Immature natural killer cell (primary cell): ENCODE data around the gene KLHL30. TPM values are rescaled to one million over a fixed set of nuclear protein-coding genes. Genes with fewer than 3 reads are reported as not detected.

Source experiments
- DNase-seq, 3 donors: peaks; one replicate each; pipeline ENCODE4 v3.0.0; 2022; ENCODE audit warnings: mixed read lengths in 1 of 3
- H3K27ac Mint-ChIP-seq, 6 donors: one replicate each; pipeline ENCODE4 v1.8.0; 2020; ENCODE audit warnings: mixed read lengths in 6 of 6, mild to moderate bottlenecking in 5 of 6, inconsistent platforms in 4 of 6, moderate library complexity in 3 of 6
- H3K27me3 Mint-ChIP-seq, 3 donors: one replicate each; pipeline ENCODE4 v1.8.0; 2020 to 2021; ENCODE audit warnings: low read depth in 3 of 3, mild to moderate bottlenecking in 3 of 3, mixed read lengths in 3 of 3, moderate library complexity in 3 of 3, inconsistent platforms in 1 of 3
- H3K36me3 Mint-ChIP-seq, 3 donors: one replicate each; pipeline ENCODE4 v1.8.0; 2020; ENCODE audit warnings: mixed read lengths in 3 of 3, inconsistent platforms in 2 of 3, mild to moderate bottlenecking in 2 of 3
- H3K4me1 Mint-ChIP-seq, 2 donors: one replicate each; pipeline ENCODE4 v1.8.0; 2020; ENCODE audit warnings: inconsistent platforms in 2 of 2, mild to moderate bottlenecking in 2 of 2, mixed read lengths in 2 of 2, moderate library complexity in 1 of 2
- H3K4me3 Mint-ChIP-seq, 5 donors: one replicate each; pipeline ENCODE4 v1.8.0; 2020; ENCODE audit warnings: mild to moderate bottlenecking in 5 of 5, mixed read lengths in 5 of 5, inconsistent platforms in 3 of 5, moderate library complexity in 3 of 5
- H3K9me3 Mint-ChIP-seq, 6 donors: one replicate each; pipeline ENCODE4 v1.8.0; 2020; ENCODE audit warnings: mild to moderate bottlenecking in 6 of 6, mixed read lengths in 6 of 6, inconsistent platforms in 4 of 6, moderate library complexity in 3 of 6
- polyA plus RNA-seq, 3 donors: library from polyadenylated mRNA; unstranded; fragments of 300-500 nt; fragmentation: Illumina TruSeq; gene quantifications; one replicate each; pipeline ENCODE4 v1.2.3, GENCODE V29; 2021

Gene KLHL30
- polyA plus RNA-seq, 3 donors from 2014 or later: not detected

GRCh38 chr2:238128534-238129001 is 9.9 kb upstream of the KLHL30 start:
- H3K27ac Mint-ChIP-seq: no peak overlapping the region
- H3K9me3 Mint-ChIP-seq: no peaks in the 10 kb centered on the region
- H3K27me3 Mint-ChIP-seq: peaks cover 0 to 2% (median 1%) of the 10 kb centered on the region in 3 donors
- no peaks in the 10 kb centered on the region for H3K4me1 Mint-ChIP-seq
- no peak for DNase-seq
- no peaks in the 10 kb centered on the region for H3K36me3 Mint-ChIP-seq
- H3K4me3 Mint-ChIP-seq: no peak overlapping the region

GRCh38 chr2:238129166-238130010 is 9.1 kb upstream of the KLHL30 start:
- DNase-seq: no peak
- Mint-ChIP-seq H3K36me3 (no peaks in the 10 kb centered on the region), H3K9me3 (no peaks in the 10 kb centered on the region), H3K27ac (no peak overlapping the region), H3K27me3 (peaks cover 0 to 1% (median 0%) of the 10 kb centered on the region in 3 donors), H3K4me1 (no peaks in the 10 kb centered on the region), H3K4me3 (no peak overlapping the region)

- Mint-ChIP-seq H3K36me3 (no peaks in the 10 kb centered on the region), H3K9me3 (no peaks in the 10 kb centered on the region), H3K27ac (no peak overlapping the region), H3K4me3 (no peak overlapping the region), H3K4me1 (no peaks in the 10 kb centered on the region), H3K27me3 (peaks cover 0 to 2% (median 0%) of the 10 kb centered on the region in 3 donors)
- DNase-seq: no peak
Observed at GRCh38 chr2:238130111-238130695, 8.3 kb upstream of the KLHL30 start.

DNA sequence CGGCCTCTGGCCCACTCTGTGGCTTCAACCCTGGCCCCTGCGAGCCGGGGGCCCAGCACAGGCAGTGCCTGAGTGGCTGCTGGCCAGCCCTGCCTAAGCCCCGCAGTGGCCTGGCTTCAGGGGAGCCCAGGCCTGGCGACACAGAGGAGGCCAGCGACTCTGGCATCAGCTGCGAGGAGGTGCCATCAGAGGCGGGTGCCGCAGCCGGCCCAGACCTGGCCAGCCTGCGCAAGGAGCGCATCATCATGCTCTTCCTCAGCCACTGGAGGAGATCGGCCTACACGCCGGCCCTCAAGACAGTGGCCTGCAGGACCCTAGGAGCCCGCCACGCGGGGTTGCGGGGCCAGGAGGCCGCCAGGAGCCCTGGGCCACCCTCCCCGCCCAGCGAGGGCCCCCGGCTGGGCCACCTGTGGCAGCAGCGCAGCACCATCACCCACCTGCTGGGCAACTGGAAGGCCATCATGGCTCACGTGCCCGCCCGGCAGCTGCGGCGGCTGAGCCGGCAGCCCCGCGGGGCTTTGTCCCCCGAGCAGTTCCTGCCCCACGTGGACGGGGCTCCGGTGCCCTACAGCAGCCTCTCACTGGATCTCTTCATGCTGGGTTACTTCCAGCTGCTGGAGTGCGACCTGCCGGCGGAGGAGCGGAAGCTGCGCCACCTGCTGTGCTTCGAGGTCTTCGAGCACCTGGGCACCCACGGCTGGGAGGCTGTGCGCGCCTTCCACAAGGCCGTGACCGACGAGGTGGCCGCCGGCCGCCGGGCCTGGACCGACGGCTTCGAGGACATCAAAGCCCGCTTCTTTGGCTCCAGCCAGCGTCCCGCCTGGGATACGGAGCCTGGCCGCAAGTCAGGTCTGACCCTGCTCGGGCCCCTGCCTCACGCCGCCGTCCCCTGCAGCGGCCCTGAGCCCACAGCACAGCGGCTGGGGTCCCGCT is 7.5 kb upstream of the KLHL30 start:
- Mint-ChIP-seq H3K36me3 (no peaks in the 10 kb centered on the region), H3K4me1 (no peaks in the 10 kb centered on the region), H3K27me3 (peaks cover 0 to 4% (median 0%) of the 10 kb centered on the region in 3 donors), H3K27ac (no peak overlapping the region), H3K4me3 (no peak overlapping the region), H3K9me3 (no peaks in the 10 kb centered on the region)
- no peak for DNase-seq

DNA sequence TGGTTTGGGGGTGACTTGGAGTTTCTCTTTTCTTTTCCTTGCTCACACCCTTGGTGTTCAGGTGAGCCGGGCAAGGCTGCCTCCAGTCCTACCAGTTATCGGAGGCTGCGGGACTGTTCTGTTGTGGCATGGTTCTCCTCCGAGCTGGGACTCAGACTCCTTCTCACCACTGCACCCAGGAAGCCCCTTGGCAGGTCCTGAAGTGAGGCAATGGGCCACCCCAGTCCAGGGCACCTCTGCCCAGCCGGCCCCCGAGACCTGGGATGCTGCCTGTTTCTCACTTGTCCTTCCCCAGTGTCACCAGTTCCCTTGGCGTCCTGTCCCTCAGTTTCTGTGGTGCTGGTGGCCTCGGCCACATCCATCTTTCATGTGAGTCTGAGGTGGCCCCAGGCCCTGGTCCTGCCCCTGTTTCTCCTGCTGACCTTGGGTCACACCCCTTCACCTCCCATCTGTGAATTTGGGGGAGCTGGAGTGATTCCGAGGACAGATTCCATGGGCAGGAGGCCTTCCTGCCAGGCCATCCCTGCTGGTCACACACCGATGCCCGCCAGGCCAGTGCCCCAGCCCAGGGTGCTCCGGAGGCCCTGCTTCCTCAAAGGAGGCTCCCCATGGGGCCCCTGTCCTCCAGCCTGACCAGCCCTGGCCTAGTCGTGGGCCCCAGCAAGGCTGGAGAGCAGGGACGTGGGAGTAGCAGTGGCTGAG is 6.6 kb upstream of the KLHL30 start:
- Mint-ChIP-seq H3K9me3 (no peaks in the 10 kb centered on the region), H3K27me3 (peaks cover 0 to 4% (median 2%) of the 10 kb centered on the region in 3 donors), H3K27ac (no peak overlapping the region), H3K4me3 (no peak overlapping the region), H3K4me1 (no peaks in the 10 kb centered on the region), H3K36me3 (no peaks in the 10 kb centered on the region)
- DNase-seq: no peak

DNA sequence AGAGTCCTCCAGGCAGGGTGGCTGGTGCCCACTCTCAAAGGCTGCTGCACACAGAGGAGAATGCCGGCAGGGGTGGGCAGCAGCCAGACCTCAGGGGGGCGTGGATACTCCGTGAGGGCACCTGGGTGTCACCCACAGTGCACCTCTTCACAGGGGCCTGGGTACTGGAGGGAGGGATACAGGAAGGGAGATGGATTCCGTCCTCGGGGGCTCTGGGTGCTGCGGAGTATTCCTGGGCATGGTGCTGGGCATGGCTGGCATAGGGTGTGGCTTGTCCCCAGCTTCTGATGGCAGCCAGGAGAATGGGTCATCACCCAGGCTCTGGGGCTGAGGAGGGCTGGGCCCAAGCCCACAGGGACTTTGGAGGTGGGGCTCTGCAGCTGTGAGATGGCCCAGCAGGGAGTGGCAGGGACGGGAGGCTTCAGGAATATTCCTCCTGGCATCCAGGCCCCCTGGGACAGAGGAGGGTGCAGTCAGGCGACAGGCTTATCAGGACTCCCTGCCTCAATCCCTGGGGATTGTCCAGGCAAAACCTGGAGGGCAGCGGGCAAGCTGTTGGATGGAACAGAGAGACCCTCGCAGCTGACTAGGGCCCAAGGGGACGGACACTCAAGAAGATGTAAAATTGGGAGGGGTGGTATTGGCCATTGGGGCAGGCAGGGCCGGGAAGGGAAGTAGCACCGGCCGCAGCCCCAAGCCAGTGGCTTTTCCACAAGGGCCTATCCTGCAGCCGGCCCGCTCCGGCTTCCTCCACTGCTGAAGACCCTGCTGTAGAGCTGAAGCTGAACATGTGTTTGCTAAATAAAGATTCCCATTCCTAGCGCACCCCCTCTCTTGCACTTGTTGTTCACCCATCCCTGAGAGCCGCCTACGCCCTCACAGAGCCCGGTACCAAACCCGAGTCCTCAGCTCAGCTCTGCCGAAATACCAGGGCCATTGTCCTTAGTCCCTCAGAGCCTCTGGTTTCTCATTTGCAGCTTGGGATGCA is 5.7 kb upstream of the KLHL30 start:
- Mint-ChIP-seq H3K4me3 (no peak overlapping the region), H3K27ac (peak overlapping the region in 1 of 6 donors; percentile 80), H3K4me1 (no peaks in the 10 kb centered on the region), H3K36me3 (no peaks in the 10 kb centered on the region), H3K27me3 (peaks cover 0 to 4% (median 2%) of the 10 kb centered on the region in 3 donors), H3K9me3 (no peaks in the 10 kb centered on the region)
- no peak for DNase-seq

DNA sequence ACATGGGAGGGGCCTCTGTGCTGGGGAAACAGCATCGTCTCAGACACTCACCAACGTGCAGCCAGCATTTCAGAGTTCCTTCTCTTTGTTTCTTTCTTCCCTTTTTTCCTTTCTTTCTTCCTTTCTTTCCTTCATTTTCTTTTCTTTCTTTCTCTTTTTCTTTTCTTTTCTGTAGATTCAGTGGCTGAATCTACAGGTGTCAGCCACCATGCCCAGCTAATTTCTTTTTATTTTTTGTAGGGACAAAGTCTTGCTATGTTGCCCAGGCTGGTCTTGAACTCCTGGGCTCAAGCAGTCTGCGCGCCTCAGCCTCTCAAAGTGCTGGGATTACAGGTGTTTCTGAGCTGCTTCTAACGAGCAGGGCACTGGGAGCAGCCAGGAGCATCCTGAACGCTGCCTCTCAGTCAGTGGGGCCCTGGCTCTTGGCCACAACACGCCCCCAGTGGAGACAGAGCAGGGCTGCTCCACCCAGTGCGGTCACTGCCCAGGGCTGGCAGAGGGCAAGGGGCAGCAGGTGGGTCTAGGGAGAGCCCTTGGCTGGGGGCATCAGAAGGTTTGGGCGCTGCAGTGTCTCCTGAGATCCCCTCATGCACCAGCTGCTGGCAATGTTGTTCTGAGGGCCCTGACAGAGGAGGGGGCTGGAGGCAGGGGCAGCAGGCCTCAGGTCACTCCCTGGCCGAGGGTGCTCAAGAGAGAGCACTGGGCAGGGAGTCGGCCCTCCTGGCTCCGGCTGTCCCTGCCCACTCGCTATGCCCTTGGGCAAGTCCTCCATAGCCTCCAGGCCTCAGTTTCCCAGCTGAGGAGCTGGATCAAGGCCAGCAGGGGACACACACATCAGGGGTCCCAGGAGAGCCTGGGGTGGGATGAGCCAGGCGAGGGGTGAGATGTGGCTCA is 4.7 kb upstream of the KLHL30 start:
- H3K4me1 Mint-ChIP-seq: no peaks in the 10 kb centered on the region
- no peaks in the 10 kb centered on the region for H3K9me3 Mint-ChIP-seq
- H3K27ac Mint-ChIP-seq: peak overlapping the region in 1 of 6 donors; percentile 80
- peaks cover 0 to 6% (median 2%) of the 10 kb centered on the region in 3 donors for H3K27me3 Mint-ChIP-seq
- no peak for DNase-seq
- no peaks in the 10 kb centered on the region for H3K36me3 Mint-ChIP-seq
- H3K4me3 Mint-ChIP-seq: no peak overlapping the region

DNA sequence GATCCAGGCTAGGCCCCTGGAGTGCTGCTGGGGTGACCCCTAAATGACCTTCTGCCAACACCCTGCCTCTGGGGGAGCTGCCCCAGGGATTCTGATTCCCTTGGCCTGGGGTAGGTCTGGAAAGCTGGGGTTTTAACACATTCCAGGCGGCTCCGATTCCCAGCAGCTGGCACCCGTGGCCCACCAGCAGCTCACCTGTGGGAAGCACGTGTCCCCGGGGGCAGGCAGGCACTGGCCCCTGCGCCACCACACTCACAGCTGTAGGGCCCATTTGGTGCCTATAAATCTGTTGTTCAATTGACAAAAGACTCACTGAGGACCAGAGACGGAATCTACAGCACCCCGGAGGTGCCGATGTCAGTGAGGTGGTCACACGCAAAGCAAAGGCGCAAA is 4.1 kb upstream of the KLHL30 start:
- Mint-ChIP-seq H3K4me3 (no peak overlapping the region), H3K27me3 (peaks cover 0 to 6% (median 2%) of the 10 kb centered on the region in 3 donors), H3K27ac (no peak overlapping the region), H3K4me1 (no peaks in the 10 kb centered on the region), H3K36me3 (no peaks in the 10 kb centered on the region), H3K9me3 (no peaks in the 10 kb centered on the region)
- DNase-seq: no peak

DNA sequence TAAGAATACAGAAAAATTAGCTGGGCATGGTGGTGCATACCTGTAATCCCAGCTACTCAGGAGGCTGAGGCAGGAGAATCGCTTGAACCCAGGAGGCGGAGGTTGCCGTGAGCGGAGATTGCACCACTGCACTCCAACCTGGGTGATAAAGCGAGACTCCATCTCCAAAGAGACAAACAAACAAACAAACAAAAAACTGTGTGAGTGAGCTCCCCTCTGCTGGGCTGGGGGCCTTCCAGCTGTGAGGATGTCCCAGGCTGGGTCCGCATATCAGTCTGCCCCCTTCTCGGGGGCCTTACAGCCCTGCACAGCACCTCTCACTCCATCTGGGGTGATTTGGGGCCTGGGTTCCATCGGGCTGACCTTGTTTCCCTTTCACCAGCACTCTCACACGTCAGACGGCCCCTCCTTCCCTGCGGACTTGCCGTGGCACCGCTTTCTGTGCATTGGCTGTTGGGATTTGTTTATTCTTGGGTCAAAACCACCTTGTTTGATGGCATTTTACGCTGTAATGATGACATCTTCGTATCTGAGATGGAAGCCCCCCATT is 2.8 kb upstream of the KLHL30 start:
- no peaks in the 10 kb centered on the region for H3K9me3 Mint-ChIP-seq
- no peak for DNase-seq
- H3K36me3 Mint-ChIP-seq: no peaks in the 10 kb centered on the region
- no peaks in the 10 kb centered on the region for H3K4me1 Mint-ChIP-seq
- H3K4me3 Mint-ChIP-seq: no peak overlapping the region
- H3K27me3 Mint-ChIP-seq: peaks cover 0 to 6% (median 2%) of the 10 kb centered on the region in 3 donors
- H3K27ac Mint-ChIP-seq: no peak overlapping the region

DNA sequence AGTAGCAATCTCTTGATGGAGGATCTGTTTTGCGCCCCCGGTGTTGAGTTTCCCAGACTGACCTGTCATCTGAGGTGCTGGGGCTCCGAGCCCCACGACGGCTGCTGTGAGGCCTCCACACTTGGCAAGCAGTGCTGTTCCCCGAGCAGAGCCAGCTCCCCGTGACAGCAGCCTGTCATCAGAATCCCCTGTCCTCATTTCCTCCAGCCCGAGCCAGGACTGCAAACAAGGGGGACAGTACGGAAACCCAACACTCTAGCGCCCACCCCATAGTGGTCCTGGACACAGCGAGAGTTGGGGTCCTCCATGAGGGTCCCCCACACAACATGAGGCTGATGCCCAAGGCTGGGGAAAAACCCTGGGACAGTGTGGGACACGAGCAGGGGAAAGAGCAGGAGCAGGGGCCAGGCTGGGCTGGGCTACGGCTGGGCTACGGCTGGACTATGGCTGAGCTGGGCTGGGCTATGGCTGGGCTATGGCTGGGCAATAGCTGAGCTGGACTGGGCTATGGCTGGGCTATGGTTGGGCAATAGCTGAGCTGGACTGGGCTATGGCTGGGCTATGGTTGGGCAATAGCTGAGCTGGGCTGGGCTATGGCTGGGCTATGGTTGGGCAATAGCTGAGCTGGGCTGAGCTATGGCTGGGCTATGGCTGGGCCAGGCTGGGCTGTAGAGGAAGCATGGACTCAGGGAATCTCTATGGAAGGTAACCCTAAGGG is 1.5 kb upstream of the KLHL30 start:
- H3K4me1 Mint-ChIP-seq: peaks cover 5 to 6% of the 10 kb centered on the region in 2 donors
- H3K27me3 Mint-ChIP-seq: peaks cover 0 to 6% (median 2%) of the 10 kb centered on the region in 3 donors
- H3K36me3 Mint-ChIP-seq: no peaks in the 10 kb centered on the region
- DNase-seq: no peak
- no peak overlapping the region for H3K4me3 Mint-ChIP-seq
- H3K9me3 Mint-ChIP-seq: no peaks in the 10 kb centered on the region
- no peak overlapping the region for H3K27ac Mint-ChIP-seq

DNA sequence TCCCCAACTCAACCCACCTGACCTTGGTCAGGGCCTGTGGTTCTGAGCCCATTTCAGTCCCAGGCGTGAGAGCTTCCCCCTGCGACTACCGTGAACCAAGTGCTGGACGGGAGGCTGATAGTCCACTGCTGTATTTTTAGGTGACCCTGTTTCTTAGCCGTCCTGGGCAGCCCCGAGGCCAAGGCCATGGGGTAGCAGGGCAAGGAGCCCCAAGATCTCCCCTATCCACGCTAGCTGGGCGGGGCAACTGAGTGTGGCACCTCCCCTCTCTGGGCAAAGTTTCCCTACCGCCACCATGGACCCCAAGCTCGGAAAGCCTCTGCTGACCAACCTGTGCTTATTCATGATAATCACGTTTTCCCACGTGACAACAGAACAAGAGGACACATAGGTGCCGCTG is 583 bp upstream of the KLHL30 start:
- Mint-ChIP-seq H3K4me3 (no peak overlapping the region), H3K27ac (no peak overlapping the region), H3K27me3 (peaks cover 0 to 6% (median 2%) of the 10 kb centered on the region in 3 donors), H3K4me1 (peaks cover 6 to 7% of the 10 kb centered on the region in 2 donors), H3K36me3 (no peaks in the 10 kb centered on the region), H3K9me3 (no peaks in the 10 kb centered on the region)
- DNase-seq: no peak
